RCC 7860 (cell line): ENCODE data around the gene TARS2.

Experiments used
- DNase-seq: peaks from one replicate; pipeline ENCODE4 v3.0.0-alpha.2; 2015; ENCODE audit warnings: low spot score
- FAIRE-seq: peaks from 2 replicates; lab custom pipeline; 2012; peaks lifted over from hg19 to GRCh38; lab: Jason Lieb, UNC

TARS2 gene

GRCh38 chr1:150553392-150554085 is 66.3 kb downstream of the TARS2 start:
- no peak for DNase-seq
- FAIRE-seq, result no peak

DNA sequence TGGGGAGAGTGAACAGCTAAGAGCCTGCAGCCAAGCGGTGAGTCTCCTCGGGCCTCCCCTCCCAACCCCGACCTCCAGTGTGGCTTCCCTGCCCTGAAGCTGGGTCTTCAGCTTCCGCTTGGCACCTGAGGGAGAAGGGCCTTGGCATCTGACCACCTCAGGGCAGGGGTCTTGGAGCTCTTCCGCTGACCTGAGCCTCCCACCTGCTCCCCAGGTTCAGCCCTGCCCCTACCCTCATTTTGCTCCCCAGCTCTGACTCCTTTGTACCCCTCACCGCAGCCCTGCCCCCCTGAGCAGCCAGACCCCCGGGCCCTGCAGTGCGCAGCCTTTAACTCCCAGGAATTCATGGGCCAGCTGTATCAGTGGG is 66.8 kb downstream of the TARS2 start:
- FAIRE-seq (no peak), DNase-seq (no peak)

DNA sequence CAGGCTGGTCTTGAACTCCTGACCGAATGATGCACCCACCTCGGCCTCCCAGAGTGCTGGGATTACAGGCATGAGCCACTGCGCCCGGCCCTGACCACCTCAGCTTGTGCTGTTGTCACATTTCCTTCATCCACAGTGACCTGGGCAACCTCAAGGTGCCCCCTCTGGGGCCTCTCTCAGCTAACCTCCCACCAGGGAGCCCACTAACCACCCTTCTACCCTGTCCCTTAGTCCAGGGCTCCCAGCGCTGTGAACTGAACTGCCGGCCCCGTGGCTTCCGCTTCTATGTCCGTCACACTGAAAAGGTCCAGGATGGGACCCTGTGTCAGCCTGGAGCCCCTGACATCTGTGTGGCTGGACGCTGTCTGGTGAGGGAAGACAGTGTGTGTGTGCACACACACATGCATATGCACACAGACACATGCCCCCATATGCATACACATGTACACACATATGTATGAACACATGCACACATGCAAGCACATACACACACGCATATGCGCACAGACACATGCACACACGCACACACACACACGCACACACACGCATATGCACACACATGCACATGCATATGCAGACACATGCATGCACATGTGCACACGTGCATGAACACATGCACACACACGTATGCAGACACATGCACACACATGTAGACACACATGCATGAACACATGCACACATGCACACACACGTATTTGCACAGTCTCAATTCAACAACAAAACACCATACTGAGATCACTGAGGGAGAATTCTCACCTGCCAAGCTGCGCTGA is 68.2 kb downstream of the TARS2 start:
- FAIRE-seq, result no peak
- no peak for DNase-seq

GRCh38 chr1:150555971-150556865 is 69.0 kb downstream of the TARS2 start:
- DNase-seq (no peak), FAIRE-seq (no peak)

DNA sequence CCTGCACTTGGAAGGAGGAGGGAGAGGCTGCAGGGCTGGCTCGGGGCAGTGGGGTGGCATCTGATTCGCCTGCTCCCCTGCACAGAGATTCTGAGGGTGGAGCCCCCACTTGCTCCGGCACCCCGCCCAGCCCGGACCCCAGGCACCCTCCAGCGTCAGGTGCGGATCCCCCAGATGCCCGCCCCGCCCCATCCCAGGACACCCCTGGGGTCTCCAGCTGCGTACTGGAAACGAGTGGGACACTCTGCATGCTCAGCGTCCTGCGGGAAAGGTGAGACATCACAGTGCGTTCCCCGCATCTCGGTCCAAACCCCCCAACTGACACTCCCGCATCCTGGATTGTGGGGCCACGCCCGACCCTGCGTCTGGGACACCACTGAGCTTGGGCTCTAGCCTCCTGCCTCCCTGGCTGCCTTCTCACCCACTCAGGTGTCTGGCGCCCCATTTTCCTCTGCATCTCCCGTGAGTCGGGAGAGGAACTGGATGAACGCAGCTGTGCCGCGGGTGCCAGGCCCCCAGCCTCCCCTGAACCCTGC is 69.9 kb downstream of the TARS2 start:
- no peak for FAIRE-seq
- DNase-seq, result no peak
